Measurements from ENCODE around the gene NAPSA. TPM values are rescaled to one million over a fixed set of nuclear protein-coding genes. Genes with fewer than 3 reads are reported as not detected.

NAPSA gene
- polyA plus RNA-seq, 1 donor (not counting 4 experiments of a cell fraction or from before 2014, with no cell fraction given): 0.94 TPM

DNA sequence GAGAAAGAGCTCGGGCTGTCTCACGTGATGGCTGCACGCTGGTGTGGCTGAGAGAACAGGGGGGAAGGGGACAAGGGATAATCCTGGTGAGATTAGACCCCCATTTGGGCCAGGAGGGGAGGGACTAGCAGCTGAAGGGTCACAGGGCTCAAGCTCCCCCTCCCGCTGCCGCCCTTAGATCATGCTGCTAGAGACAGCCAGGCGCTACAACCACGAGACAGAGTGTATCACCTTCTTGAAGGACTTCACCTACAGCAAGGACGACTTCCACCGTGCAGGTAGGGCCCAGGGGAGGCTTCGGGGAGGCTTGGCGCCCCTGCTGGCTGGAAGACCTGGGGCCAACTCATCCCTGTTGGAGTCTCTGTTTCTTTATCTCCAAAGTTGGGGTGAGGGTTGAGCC is 14.2 kb upstream of the NAPSA start:
- no peak for TF ChIP-seq EZH2 (IDR thresholded peaks at IDR 0.05; ENCODE audit: low read length)
- TF ChIP-seq CTCF (optimal IDR thresholded peaks at IDR 0.05 in 1 of 3, IDR thresholded peaks at IDR 0.05 in 1 of 3, conservative IDR thresholded peaks at IDR 0.05 in 1 of 3; ENCODE audit: extremely low read depth in 1 of 3, insufficient read depth in 2 of 3, low read length in 3 of 3): no peak
- no peak overlapping the region for H3K27ac ChIP-seq (ENCODE audit: control insufficient read depth, insufficient read depth, low read length)
- no peaks in the 10 kb centered on the region for H4K20me1 ChIP-seq (ENCODE audit: control insufficient read depth, extremely low read depth, insufficient read depth, low read length)
- H3K9me1 ChIP-seq (ENCODE audit: control insufficient read depth, extremely low read depth, insufficient read depth, low read length): peaks cover 2% of the 10 kb centered on the region
- H2AFZ ChIP-seq (ENCODE audit: control insufficient read depth, low read length): no peak overlapping the region
- no peak for DNase-seq (ENCODE audit: low read depth, low spot score)
- peaks cover 1% of the 10 kb centered on the region for H3K79me2 ChIP-seq (ENCODE audit: control insufficient read depth, insufficient read depth, low read length)
- H3K36me3 ChIP-seq (ENCODE audit: control insufficient read depth in 2 of 2, extremely low read depth in 1 of 2, insufficient read depth in 2 of 2, low read length in 2 of 2): peaks cover 16 to 29% of the 10 kb centered on the region in 2 experiments
- H3K4me1 ChIP-seq (ENCODE audit: control insufficient read depth, extremely low read depth, insufficient read depth, low read length): peaks cover 7% of the 10 kb centered on the region
- no peak overlapping the region for H3K4me2 ChIP-seq (ENCODE audit: control insufficient read depth, extremely low read depth, insufficient read depth, low read depth, low read length)
- H3K4me3 ChIP-seq (ENCODE audit: control insufficient read depth in 2 of 3, extremely low read depth in 1 of 3, insufficient read depth in 2 of 3, low read depth in 1 of 3, low read length in 3 of 3): no peak overlapping the region
- no peaks in the 10 kb centered on the region for H3K27me3 ChIP-seq (ENCODE audit: control insufficient read depth, extremely low read depth, insufficient read depth, low read length)
- no peak for FAIRE-seq
- dilution Hi-C loops (cut with MboI; ENCODE audit: extremely low pct_ligation_motif_present, low sequenced_read_pairs): no loop called here
- H3K9ac ChIP-seq (ENCODE audit: control insufficient read depth, extremely low read depth, insufficient read depth, low read length): no peak overlapping the region
- H3K9me3 ChIP-seq (ENCODE audit: control insufficient read depth, low read depth, low read length): no peaks in the 10 kb centered on the region

DNA sequence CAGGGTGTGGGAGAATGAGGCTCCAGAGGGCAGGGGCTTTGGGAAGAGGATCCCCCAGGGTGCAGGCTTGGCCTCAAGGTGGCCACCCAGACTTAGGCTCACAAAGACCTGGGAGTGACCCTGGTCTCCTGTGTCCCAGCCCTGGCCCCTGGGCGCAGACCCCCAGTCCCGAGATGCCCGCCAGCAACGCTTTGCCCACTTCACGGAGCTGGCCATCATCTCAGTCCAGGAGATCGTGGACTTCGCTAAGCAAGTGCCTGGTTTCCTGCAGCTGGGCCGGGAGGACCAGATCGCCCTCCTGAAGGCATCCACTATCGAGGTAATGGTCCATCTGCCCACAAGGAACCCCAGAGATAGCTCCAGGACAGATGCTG is 13.4 kb upstream of the NAPSA start:
- H3K4me2 ChIP-seq (ENCODE audit: control insufficient read depth, extremely low read depth, insufficient read depth, low read depth, low read length): no peak overlapping the region
- H3K9me3 ChIP-seq (ENCODE audit: control insufficient read depth, low read depth, low read length): no peaks in the 10 kb centered on the region
- no peak overlapping the region for H2AFZ ChIP-seq (ENCODE audit: control insufficient read depth, low read length)
- H4K20me1 ChIP-seq (ENCODE audit: control insufficient read depth, extremely low read depth, insufficient read depth, low read length): no peaks in the 10 kb centered on the region
- H3K4me3 ChIP-seq (ENCODE audit: control insufficient read depth in 2 of 3, extremely low read depth in 1 of 3, insufficient read depth in 2 of 3, low read depth in 1 of 3, low read length in 3 of 3): no peak overlapping the region
- H3K9me1 ChIP-seq (ENCODE audit: control insufficient read depth, extremely low read depth, insufficient read depth, low read length): peaks cover 2% of the 10 kb centered on the region
- H3K79me2 ChIP-seq (ENCODE audit: control insufficient read depth, insufficient read depth, low read length): no peaks in the 10 kb centered on the region
- peaks cover 16 to 29% of the 10 kb centered on the region in 2 experiments for H3K36me3 ChIP-seq (ENCODE audit: control insufficient read depth in 2 of 2, extremely low read depth in 1 of 2, insufficient read depth in 2 of 2, low read length in 2 of 2)
- no peaks in the 10 kb centered on the region for H3K27me3 ChIP-seq (ENCODE audit: control insufficient read depth, extremely low read depth, insufficient read depth, low read length)
- dilution Hi-C loops (cut with MboI; ENCODE audit: extremely low pct_ligation_motif_present, low sequenced_read_pairs): no loop called here
- peaks cover 7% of the 10 kb centered on the region for H3K4me1 ChIP-seq (ENCODE audit: control insufficient read depth, extremely low read depth, insufficient read depth, low read length)
- FAIRE-seq (no peak), DNase-seq (ENCODE audit: low read depth, low spot score) (no peak)
- TF ChIP-seq CTCF (optimal IDR thresholded peaks at IDR 0.05 in 1 of 3, IDR thresholded peaks at IDR 0.05 in 1 of 3, conservative IDR thresholded peaks at IDR 0.05 in 1 of 3; ENCODE audit: extremely low read depth in 1 of 3, insufficient read depth in 2 of 3, low read length in 3 of 3): no peak
- TF ChIP-seq EZH2 (IDR thresholded peaks at IDR 0.05; ENCODE audit: low read length): no peak
- no peak overlapping the region for H3K27ac ChIP-seq (ENCODE audit: control insufficient read depth, insufficient read depth, low read length)
- no peak overlapping the region for H3K9ac ChIP-seq (ENCODE audit: control insufficient read depth, extremely low read depth, insufficient read depth, low read length)
